HL-60/S4 (cell line): ENCODE data around the gene IGFL4.

Experiments used
- in situ Hi-C: fragments of 300-500 bp; cut with MboI; formaldehyde crosslinking; loops from 2 replicates; pipeline ENCODE4 v1.14.3; 2022; ENCODE audit warnings: low sequenced_read_pairs

Gene IGFL4

DNA sequence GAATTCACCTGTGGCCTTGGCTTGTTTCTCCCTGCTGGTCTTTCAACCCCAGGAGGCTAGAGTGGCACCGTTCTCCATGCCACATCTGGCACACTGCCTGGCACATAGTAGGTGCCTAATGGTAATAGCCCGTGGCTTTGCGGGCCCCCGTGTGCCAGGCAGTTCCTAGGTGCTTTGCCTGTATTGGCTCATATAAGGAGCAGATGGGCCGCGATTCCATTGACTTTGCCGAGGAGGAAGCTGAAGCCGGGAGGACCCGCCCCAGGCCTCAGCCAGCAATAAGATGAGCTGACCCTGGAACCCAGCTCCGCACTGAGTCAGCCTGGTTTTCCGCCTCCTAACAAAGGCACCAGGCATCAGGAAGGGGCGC is 18.8 kb downstream of the IGFL4 start:
- in situ Hi-C loops = no loop called here

DNA sequence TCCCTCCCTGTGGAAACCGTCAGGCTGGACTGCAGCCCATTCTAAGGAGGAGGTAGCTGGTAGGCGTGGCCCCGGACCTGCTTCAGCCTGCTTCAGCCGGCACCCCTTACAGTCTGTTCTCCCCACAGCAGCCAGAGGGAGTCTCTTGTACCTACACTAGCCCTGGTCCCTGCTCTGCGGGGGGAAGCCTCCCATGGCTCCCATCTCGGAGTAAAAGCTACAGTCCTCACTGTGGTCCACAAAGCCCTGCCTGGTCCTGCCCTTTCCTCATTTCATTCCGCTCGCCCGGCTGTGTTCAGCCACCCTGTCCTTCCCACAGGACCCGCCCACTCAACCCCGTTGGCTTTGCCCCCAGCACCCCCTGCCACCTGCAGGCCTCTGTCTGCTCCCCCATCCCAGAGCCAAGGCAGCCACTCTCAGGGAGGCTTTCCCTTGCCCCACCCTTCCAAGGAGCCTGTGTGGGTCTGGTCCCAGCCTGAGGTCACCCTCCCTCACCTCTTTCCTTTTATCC is 19.2 kb downstream of the IGFL4 start:
- in situ Hi-C loops = no loop called here

DNA sequence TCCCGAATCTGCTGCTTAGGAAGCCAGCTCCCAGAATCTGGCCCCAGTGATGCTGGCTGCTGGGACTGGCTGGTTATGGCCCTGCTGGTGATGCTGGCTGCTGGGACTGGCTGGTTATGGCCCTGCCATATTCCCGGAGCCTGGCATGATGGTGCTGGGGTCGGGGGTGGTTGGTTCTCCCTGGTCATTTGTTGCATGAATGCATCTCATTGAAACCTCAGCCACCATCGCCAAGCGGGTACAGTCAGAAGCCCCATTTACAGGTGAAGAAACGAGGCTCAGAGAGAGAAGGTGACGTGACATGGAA is 20.0 kb downstream of the IGFL4 start:
- in situ Hi-C loops = no loop called here

DNA sequence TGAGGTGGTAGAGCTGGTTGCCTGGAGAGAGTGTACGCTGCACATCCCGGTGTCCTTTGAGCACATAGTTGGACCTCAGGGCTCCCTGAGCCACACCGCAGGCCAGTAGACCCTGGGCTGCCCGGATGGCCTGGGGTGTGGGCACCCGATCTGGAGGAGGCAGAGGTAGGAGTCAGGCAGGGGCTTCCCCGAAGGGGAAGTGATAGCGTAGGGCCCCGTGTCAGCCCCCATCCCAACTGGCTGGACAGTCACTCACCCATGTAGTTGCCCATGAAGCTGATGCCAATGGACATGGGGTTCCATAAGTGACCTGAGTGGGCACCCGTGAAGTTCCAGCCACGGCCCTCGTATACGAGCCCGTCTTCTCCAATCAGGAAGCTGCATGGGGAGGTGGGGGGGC is 21.5 kb downstream of the IGFL4 start:
- in situ Hi-C loops = no loop called here

DNA sequence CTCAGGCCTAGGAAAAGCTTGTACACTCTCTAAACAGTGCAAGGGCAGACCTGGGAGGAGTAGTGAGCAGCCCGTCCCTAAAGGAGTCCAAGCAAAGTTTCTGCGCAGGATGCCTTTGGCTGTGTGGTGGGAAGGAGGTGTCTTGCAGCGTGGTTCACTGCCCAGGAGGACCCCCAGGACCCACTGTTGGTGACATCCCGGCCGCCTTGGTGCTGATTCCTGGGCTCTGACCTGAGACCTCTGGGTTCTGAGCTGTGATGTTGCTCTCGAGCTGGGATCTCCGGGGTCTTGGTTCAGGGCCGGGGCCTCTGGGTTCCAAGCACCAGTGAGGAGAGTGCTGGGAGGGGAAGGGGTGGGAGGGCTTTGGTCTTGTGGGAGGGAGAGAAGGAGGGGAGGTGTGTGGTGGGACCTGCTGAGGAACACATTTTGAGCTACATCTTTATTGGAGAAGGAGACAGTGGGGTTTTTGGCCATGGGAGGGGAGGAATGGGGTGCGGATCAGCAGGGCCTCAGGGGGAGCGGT is 22.0 kb downstream of the IGFL4 start:
- in situ Hi-C loops = no loop called here

DNA sequence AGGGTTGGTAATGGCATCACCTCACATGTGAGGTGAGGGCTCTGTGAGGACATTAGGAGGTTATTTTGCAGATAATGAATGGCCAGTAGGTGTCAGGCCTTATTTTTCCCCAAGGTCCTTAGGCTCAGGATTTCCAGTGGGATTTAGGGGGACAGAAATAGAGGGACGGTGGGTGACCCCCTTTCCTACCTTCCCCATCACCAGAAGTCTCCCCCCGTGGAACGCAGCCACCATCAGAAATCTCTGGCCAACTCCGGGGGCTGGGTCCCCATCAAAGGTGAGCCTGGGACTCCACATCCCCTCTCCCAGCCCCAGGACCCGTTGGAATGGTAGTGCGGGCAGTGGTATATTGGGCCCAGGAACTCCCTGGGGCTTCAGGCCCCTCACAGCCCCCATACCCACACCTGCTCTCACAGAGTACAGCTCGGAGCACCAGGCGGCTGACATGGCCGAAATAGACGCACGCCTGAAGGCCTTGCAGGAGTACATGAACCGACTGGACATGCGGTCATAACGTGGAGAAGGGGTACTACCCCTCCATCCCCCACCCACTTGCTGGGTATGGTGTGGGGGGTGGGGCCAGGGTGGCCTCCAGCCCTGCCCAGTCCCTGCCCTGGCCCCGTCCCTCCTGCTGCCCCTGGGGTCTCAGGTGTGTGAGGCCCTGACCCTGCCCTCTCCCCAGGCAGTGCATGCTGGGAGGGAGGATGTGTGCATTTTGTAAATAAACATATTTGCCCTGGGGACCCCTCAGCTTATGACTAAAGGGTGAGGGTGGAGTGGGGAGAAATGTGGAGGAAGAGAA is 22.7 kb downstream of the IGFL4 start:
- in situ Hi-C loops = no loop called here

DNA sequence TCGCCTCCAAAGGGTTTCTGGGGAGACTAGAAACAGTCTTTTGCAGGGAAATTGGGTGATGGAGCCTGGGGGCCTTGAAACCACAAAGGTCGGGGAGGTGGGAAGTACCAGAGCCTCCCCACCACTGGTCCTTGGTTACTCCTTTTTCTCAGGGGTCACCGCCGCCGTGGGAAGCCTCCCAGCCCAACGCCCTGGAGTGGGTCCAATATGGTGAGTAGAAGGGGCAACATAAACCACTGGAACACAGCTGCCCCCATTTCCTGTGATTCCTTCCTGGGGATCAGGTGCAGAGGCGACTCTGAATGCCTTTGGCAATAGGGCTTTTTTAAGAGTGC is 23.7 kb downstream of the IGFL4 start:
- in situ Hi-C loops = no loop called here

DNA sequence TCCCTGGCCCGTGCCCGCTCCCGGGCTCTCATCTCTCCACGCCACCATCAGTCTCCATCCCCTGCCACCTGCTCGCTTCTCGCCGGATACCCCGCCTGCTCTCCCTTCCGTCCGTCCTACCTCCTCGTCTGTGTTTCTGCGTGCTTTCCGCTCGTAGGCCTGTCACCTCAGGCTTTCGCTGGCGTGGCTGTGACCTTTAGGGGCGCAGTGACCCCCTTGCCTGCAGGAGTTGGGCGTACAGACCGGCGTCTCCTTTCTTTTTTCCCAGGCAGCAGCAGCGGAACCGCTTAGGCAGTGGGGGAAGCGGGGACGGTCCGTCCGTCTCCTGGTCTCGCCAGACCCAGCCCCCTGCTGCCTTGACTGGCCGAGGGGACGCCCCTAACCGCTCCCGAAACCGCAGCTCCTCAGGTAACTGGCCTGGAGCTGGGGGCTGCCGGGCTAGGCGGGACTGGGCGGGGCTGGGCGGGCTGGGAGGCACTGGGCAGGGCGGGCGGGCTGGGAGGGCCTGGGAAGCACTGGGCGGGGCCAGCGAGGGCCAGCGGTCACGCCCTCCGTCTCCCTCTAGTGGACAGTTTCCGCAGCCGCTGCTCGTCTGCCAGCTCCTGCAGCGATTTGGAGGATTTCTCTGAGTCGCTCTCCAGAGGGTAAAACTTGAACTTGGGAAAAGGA is 24.2 kb downstream of the IGFL4 start:
- in situ Hi-C loops = no loop called here

DNA sequence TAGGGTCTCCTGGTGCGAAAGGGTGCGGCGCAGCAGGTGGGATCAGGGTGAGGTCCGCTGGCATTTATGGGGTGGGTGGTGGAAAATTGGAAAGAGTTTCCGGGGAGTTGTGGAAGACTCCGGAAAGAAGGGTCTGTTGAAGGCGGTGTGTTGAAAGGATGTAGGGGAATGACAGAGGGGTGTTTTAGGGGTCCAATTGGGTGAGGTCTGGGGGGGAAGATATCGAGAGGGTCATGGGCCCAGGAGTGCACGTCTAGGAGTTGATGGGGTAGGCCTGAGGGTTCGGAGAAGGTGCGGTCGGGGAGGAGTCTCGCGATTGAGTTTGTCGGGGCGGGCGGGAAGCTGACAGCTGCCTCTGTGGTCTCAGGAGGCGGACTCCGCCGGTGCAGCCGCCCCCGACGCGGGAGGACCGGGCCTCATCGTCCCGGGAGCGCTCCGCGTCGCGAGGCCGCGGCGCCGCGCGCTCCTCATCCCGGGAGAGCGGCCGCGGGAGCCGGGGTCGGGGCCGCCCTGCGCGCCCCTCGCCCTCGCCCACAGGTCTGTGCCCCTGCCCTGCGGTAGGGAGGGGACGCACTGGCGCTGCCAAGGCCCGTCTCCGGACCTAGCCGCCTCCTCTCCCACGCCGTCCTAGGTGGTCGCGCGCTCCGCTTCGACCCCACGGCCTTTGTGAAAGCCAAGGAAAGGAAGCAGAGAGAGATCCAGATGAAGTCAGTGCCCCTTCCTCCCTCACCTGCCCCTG is 24.9 kb downstream of the IGFL4 start:
- in situ Hi-C loops = no loop called here

DNA sequence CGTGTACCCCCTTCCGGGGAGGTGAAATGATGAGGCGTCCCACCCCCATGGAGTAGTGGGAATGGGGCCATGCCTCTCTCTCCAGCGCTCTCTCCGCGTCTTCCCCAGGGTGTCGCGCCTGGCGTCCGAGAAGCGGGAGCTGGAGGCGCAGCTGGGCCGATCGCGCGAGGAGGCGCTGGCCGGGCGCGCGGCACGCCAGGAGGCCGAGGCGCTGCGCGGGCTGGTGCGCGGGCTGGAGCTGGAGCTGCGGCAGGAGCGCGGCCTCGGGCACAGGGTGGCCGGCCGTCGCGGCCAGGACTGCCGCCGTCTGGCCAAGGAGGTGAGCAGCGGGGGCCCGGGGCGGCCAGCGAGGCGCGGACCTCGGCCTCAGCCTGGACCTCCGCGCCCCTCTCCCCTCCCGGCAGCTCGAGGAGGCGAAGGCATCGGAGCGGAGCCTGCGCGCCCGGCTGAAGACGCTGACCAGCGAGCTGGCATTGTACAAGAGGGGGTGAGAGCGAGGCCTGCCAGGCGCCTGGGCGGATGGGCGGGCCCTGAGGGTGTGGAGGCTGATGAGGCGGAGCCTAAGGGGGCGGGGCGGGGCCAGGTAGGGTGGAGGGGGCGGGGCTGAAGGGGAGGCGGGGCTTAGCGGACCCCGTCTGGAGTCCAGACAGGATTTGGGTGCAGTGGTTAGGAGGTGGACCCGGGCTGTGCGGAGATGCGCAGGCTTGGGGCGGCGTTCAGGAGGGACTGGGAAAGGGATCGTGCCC is 25.7 kb downstream of the IGFL4 start:
- in situ Hi-C loops = no loop called here

DNA sequence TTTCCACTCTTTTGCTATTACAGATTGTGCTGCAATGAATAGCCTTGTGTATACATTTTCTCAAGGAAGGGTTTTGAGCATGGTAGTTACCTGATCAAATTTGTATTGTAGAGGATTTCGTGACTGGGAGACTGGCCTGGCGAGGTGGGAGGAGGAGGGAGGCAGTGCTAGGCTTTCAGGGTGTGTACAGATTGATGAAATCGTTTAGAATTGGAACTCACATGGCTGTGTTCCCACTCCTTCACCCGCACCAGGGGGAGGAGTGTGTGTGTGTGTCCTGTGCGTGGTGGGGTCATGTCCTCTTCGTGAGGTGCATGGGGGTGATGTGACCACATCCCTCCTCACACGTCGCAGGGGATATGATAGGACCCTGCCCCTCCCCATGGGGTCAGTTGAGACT is 26.3 kb downstream of the IGFL4 start:
- in situ Hi-C loops = no loop called here

DNA sequence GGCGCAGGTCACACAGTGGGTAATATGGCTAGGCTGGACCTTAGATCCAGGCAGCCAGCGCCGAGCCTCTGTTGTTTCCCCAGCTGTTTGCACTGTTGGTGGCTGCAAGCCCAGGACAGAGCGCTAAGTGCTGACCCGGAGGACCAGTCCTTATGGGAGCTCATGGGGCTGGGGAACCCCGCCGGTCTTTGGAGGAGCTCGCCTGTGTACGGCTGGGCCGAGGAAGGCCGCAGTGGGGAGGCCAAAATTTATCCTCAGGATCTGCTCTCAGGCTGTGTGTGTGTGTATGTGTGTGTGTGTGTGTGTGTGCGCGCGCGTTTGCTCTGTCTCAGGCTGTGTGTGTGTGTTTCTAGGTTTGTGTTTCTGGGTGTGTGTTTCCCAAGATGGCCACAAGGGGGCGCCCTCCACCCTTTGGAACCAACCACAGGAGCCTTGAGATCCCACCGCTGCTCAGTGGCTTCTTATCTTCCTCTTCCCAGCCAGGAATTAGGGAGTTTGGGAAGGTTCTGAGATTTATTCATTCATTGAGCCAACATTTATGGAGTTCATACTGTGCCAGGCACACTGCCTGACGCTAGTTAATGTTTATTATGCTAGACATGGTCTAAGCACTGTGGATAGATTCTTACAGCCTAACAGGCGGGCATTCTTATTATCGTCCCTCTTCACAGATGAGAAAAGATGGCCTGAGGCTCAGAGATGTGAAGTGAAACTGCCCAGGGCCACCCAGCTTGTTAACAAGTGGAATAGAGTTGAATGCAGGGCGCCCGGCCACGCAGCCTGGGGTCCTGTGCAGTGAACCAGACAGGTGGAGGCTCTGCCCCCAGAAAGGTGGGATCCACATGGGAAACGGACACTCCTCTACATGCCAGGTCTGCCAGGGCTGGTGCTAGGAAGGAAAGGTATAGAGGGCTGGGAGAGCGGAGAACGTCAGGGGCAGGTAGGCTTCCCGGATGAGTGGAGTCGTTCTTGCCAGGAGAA is 31.0 kb downstream of the IGFL4 start:
- in situ Hi-C loops = no loop called here

DNA sequence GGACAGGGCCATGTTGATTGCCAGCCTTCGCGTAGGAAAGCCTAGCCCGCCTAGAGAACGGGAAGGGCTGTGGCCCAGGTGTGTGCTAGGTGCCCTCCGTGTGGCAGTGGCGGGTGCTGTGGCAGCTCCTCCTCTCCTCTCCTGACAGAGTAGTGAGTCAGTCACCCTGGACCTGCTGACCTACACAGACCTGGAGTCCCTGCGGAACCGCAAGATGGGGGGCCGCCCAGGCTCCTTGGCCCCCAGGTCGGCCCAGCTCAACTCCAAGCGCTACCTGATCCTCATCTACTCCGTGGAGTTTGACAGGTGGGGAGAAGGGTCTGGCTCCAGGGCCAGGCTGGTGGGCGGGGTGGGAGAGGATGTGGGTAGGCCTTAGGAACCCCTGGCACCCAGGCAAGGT is 34.4 kb downstream of the IGFL4 start:
- in situ Hi-C loops = no loop called here

DNA sequence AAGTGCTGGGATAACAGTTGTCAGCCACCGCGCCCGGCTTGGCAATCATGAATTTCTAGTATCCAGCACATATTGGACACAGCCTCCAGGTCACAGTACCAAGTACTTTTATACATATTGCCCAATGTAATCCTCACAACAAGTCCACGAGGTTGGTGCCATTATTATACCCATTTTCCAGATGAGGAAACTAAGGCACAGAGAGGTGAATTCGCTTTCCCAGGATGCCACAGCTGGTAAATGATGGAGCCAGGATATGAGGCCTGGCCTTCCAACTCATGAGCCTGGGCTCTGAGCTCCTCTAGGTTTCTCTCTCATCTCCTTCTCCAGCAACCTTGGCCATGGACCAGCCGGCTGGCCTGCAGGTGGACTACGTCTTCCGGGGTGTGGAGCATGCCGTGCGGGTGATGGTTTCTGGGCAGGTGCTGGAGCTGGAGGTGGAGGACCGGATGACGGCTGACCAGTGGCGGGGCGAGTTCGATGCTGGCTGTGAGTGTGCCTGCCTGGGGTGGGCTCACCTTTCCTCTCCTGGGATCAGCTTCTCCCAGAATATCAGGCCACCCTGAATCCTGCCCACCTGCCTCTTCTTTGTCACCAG is 38.0 kb downstream of the IGFL4 start:
- in situ Hi-C loops = no loop called here

DNA sequence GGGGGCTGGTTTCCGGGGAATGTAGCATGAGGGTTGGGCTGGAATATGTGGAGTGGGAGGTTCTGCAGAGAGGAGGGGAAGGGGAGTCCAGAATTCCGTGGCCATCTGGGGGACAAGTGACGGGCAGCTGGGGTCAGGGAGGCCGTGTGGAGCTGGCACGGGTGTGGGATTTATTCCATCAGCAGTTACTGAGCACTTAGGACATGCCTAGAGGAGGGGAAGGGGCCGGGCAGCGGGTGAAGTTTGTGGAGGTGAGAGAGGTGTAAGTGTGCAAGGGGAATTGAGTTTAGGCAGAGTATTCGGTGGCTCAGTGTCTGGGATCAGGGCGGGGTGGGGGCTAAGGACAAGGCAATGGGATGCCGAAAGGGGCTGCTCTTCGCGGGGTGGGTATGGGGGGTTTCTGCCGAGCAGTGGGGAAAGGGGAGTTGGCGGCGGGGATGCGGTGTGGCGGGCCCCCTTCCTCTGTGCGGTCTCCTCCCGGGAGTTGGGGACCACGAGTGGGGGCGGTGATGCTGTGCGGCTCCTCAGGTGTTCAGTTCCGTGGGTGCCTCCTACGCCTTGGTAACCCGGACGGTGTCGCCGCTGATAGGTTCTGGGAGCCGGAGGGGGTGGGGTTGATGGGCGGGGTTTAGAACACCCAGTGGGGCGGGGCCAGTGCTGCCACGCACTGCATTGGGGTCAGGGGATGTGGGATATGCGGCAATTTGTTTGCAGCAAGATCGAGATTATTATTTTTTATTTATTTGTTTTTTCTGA is 40.1 kb downstream of the IGFL4 start:
- in situ Hi-C loops = no loop called here

DNA sequence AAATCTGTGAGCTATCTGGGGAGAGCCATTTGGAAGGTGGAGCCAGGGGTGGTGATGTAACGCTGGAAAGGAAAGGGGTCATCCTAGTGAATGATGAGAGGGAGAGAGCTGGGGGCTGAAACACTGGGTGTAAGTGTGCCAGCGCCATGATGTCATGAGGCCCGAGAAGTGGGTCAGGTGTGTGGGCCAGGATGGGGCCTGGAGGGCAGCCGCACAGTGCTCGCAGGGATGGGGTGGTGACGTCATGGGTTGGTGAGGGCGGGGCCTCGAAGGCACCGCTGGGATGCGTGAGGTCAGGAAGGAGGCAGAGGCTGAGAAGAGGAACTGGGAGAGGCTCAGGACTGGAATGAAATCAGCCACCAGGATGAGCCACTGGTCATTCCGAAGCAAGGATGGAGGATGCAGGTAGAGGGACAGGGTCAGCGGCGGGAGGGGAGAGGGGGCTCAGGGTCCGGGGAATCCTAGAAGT is 41.1 kb downstream of the IGFL4 start:
- in situ Hi-C loops = no loop called here

DNA sequence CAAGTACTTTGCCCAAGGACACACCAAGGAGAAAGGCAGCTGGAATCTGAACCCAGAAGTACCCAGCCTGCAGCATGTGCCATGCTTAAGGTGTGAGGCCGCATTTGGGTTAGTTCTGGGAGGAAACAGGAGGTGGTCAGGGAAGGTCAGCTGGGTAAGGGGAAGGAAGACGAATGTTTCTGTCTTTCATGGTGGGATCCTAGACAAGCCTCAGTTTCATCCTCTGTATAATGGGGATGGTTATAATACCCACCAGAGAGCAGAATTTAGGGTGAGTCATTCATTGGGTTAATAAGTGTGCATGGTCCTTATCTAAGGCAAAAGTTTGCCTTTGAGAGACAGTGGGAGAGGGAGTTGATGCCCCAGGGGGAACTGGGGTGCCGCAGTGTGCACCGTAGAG is 42.0 kb downstream of the IGFL4 start:
- in situ Hi-C loops = no loop called here

DNA sequence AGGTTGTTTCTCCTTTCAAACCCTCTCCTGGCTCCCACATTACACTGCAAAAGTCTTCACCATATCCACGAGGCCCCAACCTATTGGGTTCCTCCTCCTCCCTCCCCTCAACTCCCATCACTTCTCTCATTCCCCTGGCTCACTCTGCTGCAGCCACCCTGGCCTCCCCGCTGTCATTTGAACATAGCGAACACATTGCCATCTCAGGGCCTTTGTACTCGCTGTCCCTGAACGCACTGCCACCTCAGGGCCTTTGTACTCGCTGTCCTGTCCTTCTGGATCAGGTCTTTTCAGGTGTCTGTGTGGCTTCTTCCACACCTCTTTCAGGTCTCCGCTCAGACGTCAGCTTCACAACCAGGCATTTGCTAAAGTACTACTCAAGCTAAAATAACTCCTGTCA is 43.9 kb downstream of the IGFL4 start:
- in situ Hi-C loops = no loop called here
